Measurements from ENCODE around the gene GJB4. TPM values are rescaled to one million over a fixed set of nuclear protein-coding genes. Genes with fewer than 3 reads are reported as not detected.
"Not testable (repeated sequence)": the region's sequence is repeated elsewhere in the genome, so short reads cannot be mapped to it uniquely, and the experiment has no call there.

The GJB4 gene
- total RNA-seq, 1 donor from 2014 or later = not detected

GRCh38 chr1:34730485-34730884 is 29.1 kb upstream of the GJB4 start:
- H2AFZ ChIP-seq (replicated peaks) = no peak overlapping the region
- H3K9ac ChIP-seq = no peak overlapping the region
- Mint-ChIP-seq H3K36me3 (no peaks in the 10 kb centered on the region), H3K4me1 (no peaks in the 10 kb centered on the region), H3K27me3 (ENCODE audit: insufficient read depth, low read depth) (peaks cover 14% of the 10 kb centered on the region), H3K9me3 (no peaks in the 10 kb centered on the region), H3K27ac (no peak overlapping the region), H3K4me3 (no peak overlapping the region)
- H3K27ac ChIP-seq = no peak overlapping the region
- H3K4me3 ChIP-seq = no peak overlapping the region
- TF ChIP-seq EZH2phosphoT487 (IDR thresholded peaks at IDR 0.05) = no peak
- no peak for TF ChIP-seq CTCF (IDR thresholded peaks at IDR 0.05)
- TF ChIP-seq EZH2 (IDR thresholded peaks at IDR 0.05) = no peak
- no peaks in the 10 kb centered on the region for H3F3A ChIP-seq (ENCODE audit: low read depth)
- no peaks in the 10 kb centered on the region for H3K4me1 ChIP-seq
- no peaks in the 10 kb centered on the region for H3K27me3 ChIP-seq
- no peaks in the 10 kb centered on the region for H3K36me3 ChIP-seq
- no peaks in the 10 kb centered on the region for H4K20me1 ChIP-seq (ENCODE audit: low read depth)
- no peaks in the 10 kb centered on the region for H3K9me3 ChIP-seq (ENCODE audit: low read depth)
- no peak overlapping the region for H3K4me2 ChIP-seq
- H3K79me2 ChIP-seq (ENCODE audit: low read depth) = no peaks in the 10 kb centered on the region
- DNase-seq (ENCODE audit: low spot score) = no peak

- H3K9me3 ChIP-seq (ENCODE audit: low read depth); H3F3A ChIP-seq (ENCODE audit: low read depth); H3K4me1 ChIP-seq; H3K9ac ChIP-seq; H3K27ac ChIP-seq; DNase-seq (ENCODE audit: low spot score); H2AFZ ChIP-seq (replicated peaks); H3K4me3 Mint-ChIP-seq; H3K4me1 Mint-ChIP-seq; H3K4me2 ChIP-seq; H3K27me3 ChIP-seq; H3K36me3 ChIP-seq; H4K20me1 ChIP-seq (ENCODE audit: low read depth); H3K4me3 ChIP-seq; H3K36me3 Mint-ChIP-seq; H3K79me2 ChIP-seq (ENCODE audit: low read depth); H3K9me3 Mint-ChIP-seq; H3K27ac Mint-ChIP-seq: not testable (repeated sequence)
- peaks cover 16% of the 10 kb centered on the region for H3K27me3 Mint-ChIP-seq (ENCODE audit: insufficient read depth, low read depth)
Measured at GRCh38 chr1:34732831-34733230, 26.7 kb upstream of the GJB4 start.

GRCh38 chr1:34736692-34737091 is 22.8 kb upstream of the GJB4 start:
- H3K36me3 ChIP-seq = no peaks in the 10 kb centered on the region
- no peak overlapping the region for H2AFZ ChIP-seq (replicated peaks)
- DNase-seq (ENCODE audit: low spot score) = no peak
- H3K79me2 ChIP-seq (ENCODE audit: low read depth) = no peaks in the 10 kb centered on the region
- Mint-ChIP-seq H3K27me3 (ENCODE audit: insufficient read depth, low read depth) (peaks cover 20% of the 10 kb centered on the region), H3K27ac (no peak overlapping the region), H3K36me3 (no peaks in the 10 kb centered on the region), H3K4me1 (peaks cover 24% of the 10 kb centered on the region), H3K4me3 (no peak overlapping the region), H3K9me3 (no peaks in the 10 kb centered on the region)
- H3K4me1 ChIP-seq = peaks cover 13% of the 10 kb centered on the region
- peaks cover 10% of the 10 kb centered on the region for H3F3A ChIP-seq (ENCODE audit: low read depth)
- no peak overlapping the region for H3K4me3 ChIP-seq
- H4K20me1 ChIP-seq (ENCODE audit: low read depth) = no peaks in the 10 kb centered on the region
- no peak overlapping the region for H3K4me2 ChIP-seq
- no peaks in the 10 kb centered on the region for H3K9me3 ChIP-seq (ENCODE audit: low read depth)
- TF ChIP-seq EZH2phosphoT487 (IDR thresholded peaks at IDR 0.05) (no peak), CTCF (IDR thresholded peaks at IDR 0.05) (no peak), EZH2 (IDR thresholded peaks at IDR 0.05) (no peak)
- no peak overlapping the region for H3K27ac ChIP-seq
- peaks cover 6% of the 10 kb centered on the region for H3K27me3 ChIP-seq
- no peak overlapping the region for H3K9ac ChIP-seq

- H3K27ac ChIP-seq; H3K4me3 ChIP-seq; H3K4me3 Mint-ChIP-seq; H2AFZ ChIP-seq (replicated peaks); H3K36me3 Mint-ChIP-seq; H3K36me3 ChIP-seq; H3K9me3 ChIP-seq (ENCODE audit: low read depth); H3K79me2 ChIP-seq (ENCODE audit: low read depth); H3K9me3 Mint-ChIP-seq; H3K4me2 ChIP-seq; H4K20me1 ChIP-seq (ENCODE audit: low read depth); H3K9ac ChIP-seq; H3K27ac Mint-ChIP-seq; DNase-seq (ENCODE audit: low spot score): not testable (repeated sequence)
- Histone ChIP-seq H3F3A (ENCODE audit: low read depth) (peaks cover 10% of the 10 kb centered on the region), H3K4me1 (peaks cover 13% of the 10 kb centered on the region), H3K27me3 (peaks cover 11% of the 10 kb centered on the region)
- peaks cover 25% of the 10 kb centered on the region for H3K4me1 Mint-ChIP-seq
- H3K27me3 Mint-ChIP-seq (ENCODE audit: insufficient read depth, low read depth) = peaks cover 20% of the 10 kb centered on the region
Measured at GRCh38 chr1:34737236-34737635, 22.3 kb upstream of the GJB4 start.

Data from neural progenitor cell (in vitro differentiated cells).